Measurements from ENCODE around the gene KCNQ1. TPM values are rescaled to one million over a fixed set of nuclear protein-coding genes. Genes with fewer than 3 reads are reported as not detected.

Gene KCNQ1
- total and polyA plus RNA-seq, 12 donors: 11.0 to 447 (median 320) TPM

- TF ChIP-seq POLR2A (IDR thresholded peaks at IDR 0.05) (no peak), CTCF (IDR thresholded peaks at IDR 0.05) (no peak)
- intact Hi-C loops (cut with DNase I): no loop called here
- no peak for DNase-seq
- Histone ChIP-seq H3K4me1 (replicated peaks in 1 of 2) (peaks cover 0 to 7% of the 10 kb centered on the region in 2 donors), H3K9me3 (replicated peaks in 1 of 3) (no peaks in the 10 kb centered on the region), H3K27ac (no peak overlapping the region), H3K4me3 (no peak overlapping the region), H3K36me3 (replicated peaks in 1 of 2) (no peaks in the 10 kb centered on the region), H3K27me3 (peaks cover 15% of the 10 kb centered on the region)
- 36 to 53% (median 39%) methylated on average over 17 to 37 of the region's 37 CpGs for WGBS, 4 donors
Measured at GRCh38 chr11:2869134-2869526, 424.3 kb downstream of the KCNQ1 start.

- WGBS, 4 donors: 19 to 56% (median 31%) methylated on average over 9 to 90 of the region's 90 CpGs
- intact Hi-C loops (cut with DNase I): no loop called here
- Histone ChIP-seq H3K27ac (no peak overlapping the region), H3K27me3 (peaks cover 15% of the 10 kb centered on the region), H3K9me3 (replicated peaks in 1 of 3) (no peaks in the 10 kb centered on the region), H3K36me3 (replicated peaks in 1 of 2) (no peaks in the 10 kb centered on the region), H3K4me3 (no peak overlapping the region), H3K4me1 (replicated peaks in 1 of 2) (peaks cover 0 to 7% of the 10 kb centered on the region in 2 donors)
- DNase-seq: no peak
- TF ChIP-seq CTCF (IDR thresholded peaks at IDR 0.05) (no peak), POLR2A (IDR thresholded peaks at IDR 0.05) (no peak)
Measured at GRCh38 chr11:2869561-2870427, 425.0 kb downstream of the KCNQ1 start.

GRCh38 chr11:2870460-2870859 is 425.7 kb downstream of the KCNQ1 start:
- Histone ChIP-seq H3K36me3 (replicated peaks in 1 of 2) (no peaks in the 10 kb centered on the region), H3K27me3 (peaks cover 15% of the 10 kb centered on the region), H3K27ac (no peak overlapping the region), H3K4me1 (replicated peaks in 1 of 2) (peaks cover 0 to 7% of the 10 kb centered on the region in 2 donors), H3K9me3 (replicated peaks in 1 of 3) (no peaks in the 10 kb centered on the region), H3K4me3 (no peak overlapping the region)
- TF ChIP-seq POLR2A (IDR thresholded peaks at IDR 0.05) (no peak), CTCF (IDR thresholded peaks at IDR 0.05) (no peak)
- 83 to 88% (median 86%) methylated on average over 10 to 17 of the region's 17 CpGs for WGBS, 4 donors
- DNase-seq: no peak
- intact Hi-C loops (cut with DNase I): no loop called here

- WGBS, 4 donors: 46 to 64% (median 53%) methylated on average over 17 to 22 of the region's 22 CpGs
- Histone ChIP-seq H3K27ac (peak overlapping the region in 1 of 5 donors; percentile 16), H3K4me3 (no peak overlapping the region), H3K27me3 (peaks cover 15% of the 10 kb centered on the region), H3K9me3 (replicated peaks in 1 of 3) (no peaks in the 10 kb centered on the region), H3K4me1 (replicated peaks in 1 of 2) (peaks cover 0 to 7% of the 10 kb centered on the region in 2 donors), H3K36me3 (replicated peaks in 1 of 2) (no peaks in the 10 kb centered on the region)
- intact Hi-C loops (cut with DNase I): no loop called here
- DNase-seq: peak in 2 of 7 donors; percentile 42 to 68
- TF ChIP-seq POLR2A (IDR thresholded peaks at IDR 0.05): no peak
- no peak for TF ChIP-seq CTCF (IDR thresholded peaks at IDR 0.05)
Measured at GRCh38 chr11:2870969-2871680, 426.3 kb downstream of the KCNQ1 start.

All from adrenal gland (tissue), 12 donors.